Neural progenitor cell (in vitro differentiated cells): ENCODE results near the gene PLEKHG2.

Source experiments
- CTCF ChIP-seq: fragments of 200-600 bp; sonication (generic); IDR thresholded peaks from 2 replicates; pipeline ENCODE4 v1.5.1; 2017; ENCODE audit warnings: antibody characterized with exemption, mild to moderate bottlenecking
- EZH2 ChIP-seq: fragments of 200-600 bp; sonication (generic); IDR thresholded peaks from 2 replicates; pipeline ENCODE4 v1.6.1; 2017; ENCODE audit warnings: antibody characterized with exemption, mild to moderate bottlenecking, moderate library complexity

GRCh38 chr19:39401549-39402345 is 10.7 kb upstream of the PLEKHG2 start:
- TF ChIP-seq CTCF, result no peak
- no peak for TF ChIP-seq EZH2
